H1 (cell line): ENCODE results near the gene DENND2D. TPM values are rescaled to one million over a fixed set of nuclear protein-coding genes. Genes with fewer than 3 reads are reported as not detected.

Source experiments
- CTCF ChIA-PET: fragments of 300-600 bp; sonication (Branson Sonifier 250); formaldehyde crosslinking; loops from one replicate; lab custom pipeline; 2021; ENCODE audit not compliant: partially characterized antibody; lab: Charles Lee
- POLR2A ChIA-PET: fragments of 300-600 bp; sonication (Branson Sonifier 250); formaldehyde crosslinking; loops from one replicate; lab custom pipeline; 2021; ENCODE audit warnings: inconsistent platforms; ENCODE audit not compliant: partially characterized antibody; lab: Charles Lee
- DNase-seq, 2 experiments: peaks; one replicate each; pipeline versions ENCODE4 v3.0.0 to v3.0.0-alpha.2; 2010 to 2022; ENCODE audit warnings: low spot score in 2 of 2, low read depth in 1 of 2, mixed read lengths in 1 of 2
- FAIRE-seq: peaks from 2 replicates; lab custom pipeline; 2011; peaks lifted over from hg19 to GRCh38; lab: Jason Lieb, UNC
- H2AFZ ChIP-seq: 2 replicates; pipeline ENCODE4 v1.8.1; 2012; ENCODE audit warnings: low read length, inconsistent platforms
- H2AK5ac ChIP-seq: 2 replicates; pipeline ENCODE4 v1.6.1; 2013; ENCODE audit warnings: low read depth, low read length
- H2BK120ac ChIP-seq: replicated peaks from 2 replicates; pipeline ENCODE3; 2013; ENCODE audit warnings: low read depth, low read length, inconsistent platforms
- H2BK12ac ChIP-seq: 2 replicates; pipeline ENCODE4 v1.6.1; 2013; ENCODE audit warnings: low read depth, low read length
- H2BK15ac ChIP-seq: 2 replicates; pipeline ENCODE4 v1.6.1; 2013; ENCODE audit warnings: low read length
- H2BK20ac ChIP-seq: 2 replicates; pipeline ENCODE4 v1.6.1; 2013; ENCODE audit warnings: low read length
- H2BK5ac ChIP-seq: 2 replicates; pipeline ENCODE4 v1.6.1; 2013; ENCODE audit warnings: low read depth, low read length
- H3K14ac ChIP-seq: 2 replicates; pipeline ENCODE4 v1.6.1; 2013; ENCODE audit warnings: inconsistent platforms; ENCODE audit not compliant: insufficient read length
- H3K18ac ChIP-seq: 2 replicates; pipeline ENCODE4 v1.6.1; 2013; ENCODE audit warnings: low read length; ENCODE audit errors: extremely low read depth
- H3K23ac ChIP-seq: 2 replicates; pipeline ENCODE4 v1.6.1; 2013; ENCODE audit warnings: inconsistent platforms; ENCODE audit not compliant: insufficient read length
- H3K23me2 ChIP-seq: 2 replicates; pipeline ENCODE4 v1.6.1; 2013; ENCODE audit warnings: low read depth, low read length
- H3K27ac ChIP-seq: 2 replicates; pipeline ENCODE4 v1.6.1; 2011; ENCODE audit warnings: low read depth, low read length, inconsistent platforms
- H3K27me3 ChIP-seq, 4 experiments: replicated peaks in 1 of 4; 1 replicate in 1 of 4; 2 replicates in 3 of 4; pipeline versions ENCODE4 v1.6.1 to v1.8.1; 2011 to 2013; ENCODE audit warnings: low read length in 3 of 4, mild to moderate bottlenecking in 3 of 4, inconsistent platforms in 2 of 4, mixed read lengths in 2 of 4, moderate library complexity in 1 of 4; ENCODE audit not compliant: control insufficient read depth in 3 of 4, insufficient read depth in 3 of 4; ENCODE audit errors: extremely low read depth in 1 of 4
- H3K36me3 ChIP-seq, 4 experiments: 2 replicates each; pipeline versions ENCODE4 v1.6.1 to v1.8.1; 2011 to 2013; ENCODE audit warnings: mild to moderate bottlenecking in 4 of 4, low read length in 3 of 4, moderate library complexity in 2 of 4, control low read depth in 1 of 4, inconsistent platforms in 1 of 4; ENCODE audit not compliant: insufficient read depth in 4 of 4, control insufficient read depth in 2 of 4
- H3K4ac ChIP-seq: replicated peaks from 2 replicates; pipeline ENCODE3; 2013; ENCODE audit warnings: low read length, low read depth, mixed read lengths, inconsistent platforms; ENCODE audit not compliant: insufficient read length
- H3K4me1 ChIP-seq, 4 experiments: replicated peaks in 1 of 4; 1 replicate in 1 of 4; 2 replicates in 3 of 4; pipeline versions ENCODE4 v1.6.1 to v1.8.1; 2011 to 2013; ENCODE audit warnings: low read length in 3 of 4, inconsistent platforms in 2 of 4, mixed read lengths in 1 of 4; ENCODE audit not compliant: insufficient read depth in 4 of 4, control insufficient read depth in 3 of 4
- H3K4me2 ChIP-seq, 2 experiments: 2 replicates each; pipeline versions ENCODE4 v1.6.1 to v1.8.1; 2011 to 2013; ENCODE audit warnings: low read depth in 2 of 2, low read length in 2 of 2, control low read depth in 1 of 2, inconsistent platforms in 1 of 2, mild to moderate bottlenecking in 1 of 2; ENCODE audit not compliant: insufficient read depth in 1 of 2
- H3K4me3 ChIP-seq, 4 experiments: fragments of 200-600, 300-600 bp in 1 of 4; sonication (generic), shearing (Covaris generic), sonication (Bioruptor Twin) in 1 of 4; 2 replicates each; pipeline versions ENCODE4 v1.5.1 to v1.8.1; 2011 to 2016; ENCODE audit warnings: low read length in 4 of 4, low read depth in 3 of 4, control low read depth in 2 of 4, inconsistent platforms in 2 of 4, mild to moderate bottlenecking in 2 of 4, mixed read lengths in 1 of 4, moderate library complexity in 1 of 4; ENCODE audit not compliant: insufficient read depth in 2 of 4; ENCODE audit errors: extremely low read depth in 1 of 4
- H3K56ac ChIP-seq: replicated peaks from 2 replicates; pipeline ENCODE3; 2013; ENCODE audit warnings: low read depth, mild to moderate bottlenecking, mixed read lengths, low read length, inconsistent platforms; ENCODE audit not compliant: insufficient read length
- H3K79me1 ChIP-seq: 2 replicates; pipeline ENCODE4 v1.6.1; 2013; ENCODE audit warnings: low read depth, low read length, control low read depth
- H3K79me2 ChIP-seq, 2 experiments: 2 replicates each; pipeline versions ENCODE4 v1.6.1 to v1.8.1; 2012 to 2013; ENCODE audit warnings: low read length in 2 of 2, mild to moderate bottlenecking in 2 of 2, inconsistent platforms in 1 of 2; ENCODE audit not compliant: insufficient read depth in 2 of 2, control insufficient read depth in 1 of 2
- H3K9ac ChIP-seq, 4 experiments: replicated peaks in 1 of 4; 1 replicate in 1 of 4; 2 replicates in 3 of 4; pipeline versions ENCODE4 v1.6.1 to v1.8.1; 2011 to 2013; ENCODE audit warnings: low read depth in 3 of 4, low read length in 3 of 4, control low read depth in 2 of 4, mild to moderate bottlenecking in 2 of 4, moderate library complexity in 2 of 4, inconsistent platforms in 1 of 4; ENCODE audit errors: extremely low read depth in 1 of 4
- H3K9me3 ChIP-seq, 2 experiments: 2 replicates each; pipeline versions ENCODE4 v1.6.1 to v1.8.1; 2012 to 2013; ENCODE audit warnings: mild to moderate bottlenecking in 2 of 2, moderate library complexity in 2 of 2, control low read depth in 1 of 2, inconsistent platforms in 1 of 2, low read depth in 1 of 2, low read length in 1 of 2, mixed read lengths in 1 of 2; ENCODE audit not compliant: insufficient read depth in 2 of 2
- H4K20me1 ChIP-seq, 2 experiments: replicated peaks in 1 of 2; 2 replicates each; pipeline versions ENCODE3 to v1.8.1; 2011 to 2013; ENCODE audit warnings: inconsistent platforms in 2 of 2, low read length in 2 of 2, mild to moderate bottlenecking in 1 of 2; ENCODE audit not compliant: insufficient read depth in 2 of 2, control insufficient read depth in 1 of 2
- H4K5ac ChIP-seq: 2 replicates; pipeline ENCODE4 v1.6.1; 2013; ENCODE audit warnings: low read length, low read depth, mixed read lengths, inconsistent platforms; ENCODE audit not compliant: insufficient read length
- H4K8ac ChIP-seq: 2 replicates; pipeline ENCODE4 v1.8.0; 2013; ENCODE audit warnings: mild to moderate bottlenecking, moderate library complexity, low read length, inconsistent platforms; ENCODE audit not compliant: insufficient read depth; ENCODE audit errors: extremely low read depth
- H4K91ac ChIP-seq: replicated peaks from 2 replicates; pipeline ENCODE3; 2013; ENCODE audit warnings: low read length, mixed read lengths, inconsistent platforms; ENCODE audit not compliant: insufficient read length
- CBX8 ChIP-seq: fragments of 300-800, 300-1000 bp; sonication (generic); IDR thresholded peaks from 2 replicates; pipeline ENCODE4 v1.7.1; 2016; ENCODE audit warnings: low read depth, low read length, borderline replicate concordance
- KDM1A ChIP-seq: fragments of 200-600, 300-600 bp; sonication (generic); IDR thresholded peaks from 2 replicates; pipeline ENCODE4 v1.7.1; 2016; ENCODE audit warnings: mild to moderate bottlenecking, low read length, borderline replicate concordance
- NANOG ChIP-seq: IDR thresholded peaks from 2 replicates; pipeline ENCODE4 v1.6.1; 2011; ENCODE audit warnings: low read length, low read depth, mild to moderate bottlenecking, inconsistent platforms; ENCODE audit not compliant: insufficient read depth, poor library complexity, severe bottlenecking
- SAP30 ChIP-seq: fragments of 300-600 bp; sonication (generic); IDR thresholded peaks from 2 replicates; pipeline ENCODE4 v1.7.1; 2012; ENCODE audit warnings: low read length, moderate library complexity, mild to moderate bottlenecking, inconsistent platforms; ENCODE audit not compliant: insufficient read depth, insufficient replicate concordance
- YY1 ChIP-seq: IDR thresholded peaks from 2 replicates; pipeline ENCODE4 v1.6.1; 2011; ENCODE audit warnings: low read depth, mild to moderate bottlenecking, low read length
- WGBS, 2 experiments: shearing (Covaris generic) in 1 of 2; methylation state at CpG; one replicate each; pipeline versions ENCODE4 v1.1.6 to v1.1.7; 2013 to 2015; ENCODE audit warnings: low lambda C conversion rate in 2 of 2, mixed read lengths in 2 of 2, inconsistent platforms in 1 of 2, low coverage in 1 of 2, missing lambda C conversion rate in 1 of 2; ENCODE audit not compliant: insufficient replicate concordance in 2 of 2, insufficient coverage in 1 of 2, insufficient read length in 1 of 2; ENCODE audit errors: extremely low coverage in 1 of 2, missing lambda C conversion rate in 1 of 2; 5-methylcytosine and 5-hydroxymethylcytosine counted together
- polyA plus RNA-seq, 7 experiments: library from polyadenylated mRNA; depleted of rRNA in 3 of 7; stranded (reverse) in 5 of 7; unstranded in 2 of 7; fragments of >200 nt in 5 of 7; fragments of 200-250 nt in 2 of 7; gene quantifications; 1 replicate in 5 of 7; 2 replicates in 1 of 7; 4 replicates in 1 of 7; pipeline versions ENCODE4 v1.2.1 to v1.2.3, GENCODE V29; 2011 to 2013; ENCODE audit warnings: missing spikeins in 2 of 7, mixed read lengths in 2 of 7
- total RNA-seq: library from RNA; stranded (reverse); fragmentation: NEBNext Ultra II Directional; extraction: Animal tissue kit (Norgen Biotek cat#: 25700); gene quantifications from 2 replicates; pipeline ENCODE4 v1.2.1, GENCODE V29; 2021

The DENND2D gene
- total and polyA plus RNA-seq, 2 of the 8 experiments (the other 6 are each of a cell fraction or from before 2014, with no cell fraction given) = 0.58 to 1.6 TPM

GRCh38 chr1:111192074-111192473, 8.4 kb downstream of the DENND2D start:
- Histone ChIP-seq H4K91ac (no peak overlapping the region), H3K36me3 (peaks cover 0 to 2% (median 2%) of the 10 kb centered on the region in 4 experiments; a peak in 5 of 8 replicates), H3K9ac (no peak overlapping the region), H2AK5ac (no peak overlapping the region), H2BK20ac (no peak overlapping the region), H3K18ac (no peak overlapping the region), H3K23me2 (no peaks in the 10 kb centered on the region), H3K9me3 (no peaks in the 10 kb centered on the region), H3K4ac (no peak overlapping the region), H3K79me1 (no peaks in the 10 kb centered on the region), H2BK15ac (no peak overlapping the region), H3K23ac (no peak overlapping the region), H3K79me2 (no peaks in the 10 kb centered on the region), H3K56ac (no peak overlapping the region), H3K4me2 (no peak overlapping the region), H2BK12ac (no peak overlapping the region), H4K5ac (no peak overlapping the region), H3K4me1 (no peaks in the 10 kb centered on the region), H2BK5ac (no peak overlapping the region), H3K14ac (no peak overlapping the region), H3K4me3 (no peak overlapping the region), H2BK120ac (no peak overlapping the region), H3K27ac (no peak overlapping the region), H3K27me3 (peaks cover 0 to 1% (median 0%) of the 10 kb centered on the region in 4 experiments; a peak in 1 of 7 replicates), H4K20me1 (no peaks in the 10 kb centered on the region), H2AFZ (no peak overlapping the region), H4K8ac (no peak overlapping the region)
- CTCF ChIA-PET = interaction anchor here (1.2 to 1.7 kb wide), 3 partner anchors 35 to 208 kb away, joined by 4 to 5 read pairs (median 5); partner anchors contain the start of gene CHI3L2
- POLR2A ChIA-PET = interaction anchor here (0.7 to 1.8 kb wide), 5 partner anchors 12 to 53 kb away, joined by 3 to 4 read pairs (median 3); no protein-coding TSS in a partner anchor
- 82% methylated on average over 5 of the region's 5 CpGs; no CpG with 5 or more reads in 1 of the 2 experiments for WGBS, 2 experiments
- no peak for FAIRE-seq
- no peak for TF ChIP-seq KDM1A
- no peak for TF ChIP-seq SAP30
- TF ChIP-seq YY1 = no peak
- TF ChIP-seq CBX8 = no peak
- TF ChIP-seq NANOG = no peak
- no peak for DNase-seq
